Mesendoderm (in vitro differentiated cells): ENCODE results near the gene SELPLG.

Source experiments
- DNase-seq: peaks from one replicate; pipeline ENCODE4 v3.0.0; 2013
- H2AK5ac ChIP-seq: 2 replicates; pipeline ENCODE4 v1.6.1; 2013; ENCODE audit warnings: low read length, inconsistent platforms
- H2BK120ac ChIP-seq: 2 replicates; pipeline ENCODE4 v1.6.1; 2013; ENCODE audit warnings: low read depth, mild to moderate bottlenecking, low read length, moderate library complexity, mixed read lengths
- H2BK15ac ChIP-seq: replicated peaks from 2 replicates; pipeline ENCODE4 v1.6.1; 2013; ENCODE audit warnings: low read depth, mild to moderate bottlenecking, moderate library complexity
- H2BK5ac ChIP-seq: 2 replicates; pipeline ENCODE4 v1.6.1; 2013; ENCODE audit warnings: low read length, inconsistent platforms
- H3K18ac ChIP-seq: 2 replicates; pipeline ENCODE4 v1.6.1; 2013; ENCODE audit warnings: mild to moderate bottlenecking, low read length, mixed read lengths
- H3K23ac ChIP-seq: one replicate; pipeline ENCODE4 v1.6.1; 2013; ENCODE audit warnings: low read length
- H3K27ac ChIP-seq: 2 replicates; pipeline ENCODE4 v1.5.1; 2013; ENCODE audit warnings: low read depth, mild to moderate bottlenecking, inconsistent platforms, low read length, moderate library complexity
- H3K27me3 ChIP-seq: 2 replicates; pipeline ENCODE4 v1.6.1; 2013; ENCODE audit warnings: low read length, control low read depth, mild to moderate bottlenecking, inconsistent platforms; ENCODE audit not compliant: insufficient read depth, poor library complexity
- H3K36me3 ChIP-seq: 2 replicates; pipeline ENCODE4 v1.6.1; 2013; ENCODE audit warnings: low read length, inconsistent platforms; ENCODE audit not compliant: control insufficient read depth, insufficient read depth
- H3K4ac ChIP-seq: one replicate; pipeline ENCODE4 v1.6.1; 2013; ENCODE audit warnings: low read depth, mild to moderate bottlenecking, low read length, moderate library complexity
- H3K4me1 ChIP-seq: 2 replicates; pipeline ENCODE4 v1.6.1; 2013; ENCODE audit warnings: low read depth, low read length, inconsistent platforms; ENCODE audit not compliant: control insufficient read depth
- H3K4me2 ChIP-seq: 2 replicates; pipeline ENCODE4 v1.6.1; 2013; ENCODE audit warnings: low read length
- H3K4me3 ChIP-seq: 2 replicates; pipeline ENCODE4 v1.5.1; 2013; ENCODE audit warnings: mild to moderate bottlenecking, low read length
- H3K56ac ChIP-seq: one replicate; pipeline ENCODE4 v1.6.1; 2013; ENCODE audit warnings: low read length
- H3K79me1 ChIP-seq: 2 replicates; pipeline ENCODE4 v1.6.1; 2013; ENCODE audit warnings: low read length, inconsistent platforms
- H3K79me2 ChIP-seq: 2 replicates; pipeline ENCODE4 v1.6.1; 2013; ENCODE audit warnings: mild to moderate bottlenecking, low read length; ENCODE audit not compliant: control insufficient read depth, insufficient read depth
- H3K9ac ChIP-seq: 2 replicates; pipeline ENCODE4 v1.6.1; 2013; ENCODE audit warnings: low read length, inconsistent platforms
- H4K5ac ChIP-seq: one replicate; pipeline ENCODE4 v1.6.1; 2013; ENCODE audit warnings: low read length
- H4K8ac ChIP-seq: one replicate; pipeline ENCODE4 v1.6.1; 2013; ENCODE audit warnings: low read depth, mild to moderate bottlenecking, control low read depth, low read length, moderate library complexity
- WGBS: extraction: QIAGEN DNeasy Blood & Tissue Kit; methylation state at CpG from one replicate; pipeline ENCODE4 v1.1.7; 2013; ENCODE audit warnings: low lambda C conversion rate, missing lambda C conversion rate; ENCODE audit not compliant: insufficient coverage; ENCODE audit errors: extremely low coverage; 5-methylcytosine and 5-hydroxymethylcytosine counted together

SELPLG gene

GRCh38 chr12:108612788-108613282 lies 20.9 kb downstream of the SELPLG start:
- H3K79me1 ChIP-seq: no peaks in the 10 kb centered on the region
- H4K8ac ChIP-seq: no peak overlapping the region
- H3K18ac ChIP-seq: no peak overlapping the region
- no peak overlapping the region for H3K9ac ChIP-seq
- H3K4me3 ChIP-seq: no peak overlapping the region
- H3K27me3 ChIP-seq: no peaks in the 10 kb centered on the region
- H3K79me2 ChIP-seq: no peaks in the 10 kb centered on the region
- peak; percentile 74 for DNase-seq
- H2BK5ac ChIP-seq: no peak overlapping the region
- H4K5ac ChIP-seq: no peak overlapping the region
- H3K36me3 ChIP-seq: no peaks in the 10 kb centered on the region
- H3K23ac ChIP-seq: no peak overlapping the region
- no peak overlapping the region for H2AK5ac ChIP-seq
- H3K4me1 ChIP-seq: no peaks in the 10 kb centered on the region
- no peak overlapping the region for H2BK15ac ChIP-seq
- H3K27ac ChIP-seq: no peak overlapping the region
- WGBS: no CpG with 5 or more reads among the region's 8 CpGs
- no peak overlapping the region for H3K56ac ChIP-seq
- no peak overlapping the region for H2BK120ac ChIP-seq
- no peak overlapping the region for H3K4me2 ChIP-seq
- no peak overlapping the region for H3K4ac ChIP-seq

GRCh38 chr12:108611884-108612415 lies 21.7 kb downstream of the SELPLG start:
- Histone ChIP-seq H2BK120ac (no peak overlapping the region), H3K27me3 (no peaks in the 10 kb centered on the region), H3K79me2 (no peaks in the 10 kb centered on the region), H3K4ac (no peak overlapping the region), H4K5ac (no peak overlapping the region), H3K9ac (no peak overlapping the region), H3K4me3 (no peak overlapping the region), H3K18ac (no peak overlapping the region), H3K27ac (no peak overlapping the region), H2AK5ac (no peak overlapping the region), H3K79me1 (no peaks in the 10 kb centered on the region), H2BK15ac (no peak overlapping the region), H3K56ac (no peak overlapping the region), H3K4me2 (no peak overlapping the region), H2BK5ac (no peak overlapping the region), H3K36me3 (no peaks in the 10 kb centered on the region), H3K4me1 (no peaks in the 10 kb centered on the region), H3K23ac (no peak overlapping the region), H4K8ac (no peak overlapping the region)
- no CpG with 5 or more reads among the region's 5 CpGs for WGBS
- DNase-seq: peak; percentile 83

- WGBS: no CpG with 5 or more reads among the region's 15 CpGs
- no peak for DNase-seq
- no peak overlapping the region for H3K23ac ChIP-seq
These were observed 22.7 kb downstream of the SELPLG start for GRCh38 chr12:108610856-108611605.

GRCh38 chr12:108610336-108610815 lies 23.3 kb downstream of the SELPLG start:
- Histone ChIP-seq H2BK5ac (no peak overlapping the region), H3K79me1 (no peaks in the 10 kb centered on the region), H2BK120ac (no peak overlapping the region), H3K4me2 (no peak overlapping the region), H3K23ac (no peak overlapping the region), H3K36me3 (no peaks in the 10 kb centered on the region), H3K4me1 (no peaks in the 10 kb centered on the region), H3K27ac (no peak overlapping the region), H4K8ac (no peak overlapping the region), H3K4me3 (no peak overlapping the region), H3K4ac (no peak overlapping the region), H4K5ac (no peak overlapping the region), H3K27me3 (no peaks in the 10 kb centered on the region), H3K18ac (no peak overlapping the region), H2AK5ac (no peak overlapping the region), H3K9ac (no peak overlapping the region), H2BK15ac (no peak overlapping the region), H3K79me2 (no peaks in the 10 kb centered on the region), H3K56ac (no peak overlapping the region)
- no CpG with 5 or more reads among the region's 8 CpGs for WGBS
- no peak for DNase-seq

More at GRCh38 chr12:108610856-108611605, 22.7 kb downstream of the SELPLG start:
- H2BK5ac ChIP-seq: no peak overlapping the region
- H3K36me3 ChIP-seq: no peaks in the 10 kb centered on the region
- H3K56ac ChIP-seq: no peak overlapping the region
- H3K4me2 ChIP-seq: no peak overlapping the region
- no peak overlapping the region for H3K18ac ChIP-seq
- no peaks in the 10 kb centered on the region for H3K27me3 ChIP-seq
- no peak overlapping the region for H4K5ac ChIP-seq
- no peak overlapping the region for H3K9ac ChIP-seq
- no peak overlapping the region for H2BK15ac ChIP-seq
- no peak overlapping the region for H3K4ac ChIP-seq
- H3K27ac ChIP-seq: no peak overlapping the region
- H2BK120ac ChIP-seq: no peak overlapping the region
- H3K79me2 ChIP-seq: no peaks in the 10 kb centered on the region
- no peak overlapping the region for H3K4me3 ChIP-seq
- H4K8ac ChIP-seq: no peak overlapping the region
- no peak overlapping the region for H2AK5ac ChIP-seq
- H3K4me1 ChIP-seq: no peaks in the 10 kb centered on the region
- H3K79me1 ChIP-seq: no peaks in the 10 kb centered on the region

- H2BK5ac ChIP-seq: no peak overlapping the region
- no peak overlapping the region for H2BK120ac ChIP-seq
- H3K4me2 ChIP-seq: no peak overlapping the region
- H2BK15ac ChIP-seq: no peak overlapping the region
- no peaks in the 10 kb centered on the region for H3K79me2 ChIP-seq
- WGBS: no CpG with 5 or more reads among the region's 21 CpGs
- no peak overlapping the region for H3K9ac ChIP-seq
- H3K4me1 ChIP-seq: no peaks in the 10 kb centered on the region
- H3K79me1 ChIP-seq: no peaks in the 10 kb centered on the region
- no peaks in the 10 kb centered on the region for H3K36me3 ChIP-seq
- H4K5ac ChIP-seq: no peak overlapping the region
- no peaks in the 10 kb centered on the region for H3K27me3 ChIP-seq
- H3K4ac ChIP-seq: no peak overlapping the region
- H3K27ac ChIP-seq: no peak overlapping the region
- H2AK5ac ChIP-seq: no peak overlapping the region
- H3K4me3 ChIP-seq: no peak overlapping the region
- no peak overlapping the region for H4K8ac ChIP-seq
- no peak overlapping the region for H3K23ac ChIP-seq
- no peak for DNase-seq
- no peak overlapping the region for H3K56ac ChIP-seq
- H3K18ac ChIP-seq: no peak overlapping the region
These were observed 24.0 kb downstream of the SELPLG start for GRCh38 chr12:108609537-108610335.
